A673 (cell line): ENCODE measurements around the gene PAQR5.

Source experiments
- CTCF ChIP-seq: fragments of 300-800, 200-600 bp; sonication (generic); conservative IDR thresholded peaks from 2 replicates; pipeline ENCODE4 v1.5.1; 2017; ENCODE audit warnings: low read depth, mild to moderate bottlenecking, antibody characterized with exemption, low read length, moderate library complexity, mixed read lengths
- EZH2 ChIP-seq: fragments of 200-600 bp; sonication (generic); IDR thresholded peaks from 2 replicates; pipeline ENCODE4 v1.6.1; 2017; ENCODE audit warnings: borderline replicate concordance, low read depth, mild to moderate bottlenecking, mixed read lengths, antibody characterized with exemption, low read length; ENCODE audit not compliant: poor library complexity, severe bottlenecking

GRCh38 chr15:69375151-69375790, 76.6 kb downstream of the PAQR5 start:
- no peak for TF ChIP-seq CTCF
- no peak for TF ChIP-seq EZH2
